Dedifferentiated amniotic fluid mesenchymal stem cell (primary cell): ENCODE data around the gene HSPB7.

Source experiments
- DNase-seq: peaks from one replicate; pipeline ENCODE4 v3.0.0-alpha.2; 2016; ENCODE audit errors: extremely low spot score

The HSPB7 gene

GRCh38 chr1:15975805-15976680, 41.8 kb downstream of the HSPB7 start, which contains the start of gene ZBTB17:
ZBTB17 (minus strand) TSS chr1:15976101; CDS start chr1:15948495, 27,606 bp downstream.
- DNase-seq = peak; percentile 95

- peak; percentile 20 for DNase-seq
Measured at GRCh38 chr1:15975358-15975804, 42.5 kb downstream of the HSPB7 start.

GRCh38 chr1:15974855-15975254, 43.0 kb downstream of the HSPB7 start:
- DNase-seq = no peak

- no peak for DNase-seq
Measured at GRCh38 chr1:15973772-15974171, 44.1 kb downstream of the HSPB7 start.

- no peak for DNase-seq
Measured at GRCh38 chr1:15972409-15972808, 45.4 kb downstream of the HSPB7 start.

GRCh38 chr1:15970911-15971310, 46.9 kb downstream of the HSPB7 start:
- no peak for DNase-seq

GRCh38 chr1:15969321-15969880, 48.4 kb downstream of the HSPB7 start:
- no peak for DNase-seq

GRCh38 chr1:15968172-15968571, 49.7 kb downstream of the HSPB7 start:
- DNase-seq = no peak

- DNase-seq = no peak
Measured at GRCh38 chr1:15966956-15967344, 50.9 kb downstream of the HSPB7 start.

GRCh38 chr1:15966081-15966955, 51.5 kb downstream of the HSPB7 start:
- peak; percentile 35 for DNase-seq

GRCh38 chr1:15965228-15965767, 52.5 kb downstream of the HSPB7 start:
- DNase-seq = peak; percentile 41
